Smooth muscle cell (in vitro differentiated cells): Measurements from ENCODE around the gene CRYBB2. TPM values are rescaled to one million over a fixed set of nuclear protein-coding genes. Genes with fewer than 3 reads are reported as not detected.

Experiments used
- DNase-seq: peaks from one replicate; lab custom pipeline; 2025; ENCODE audit not compliant: unreplicated experiment; lab: John Stamatoyannopoulos, UW
- H2AFZ ChIP-seq: fragments of 200-600 bp; sonication (generic); 2 replicates; pipeline ENCODE4 v1.6.0; 2016; ENCODE audit warnings: antibody characterized with exemption, low read depth, mild to moderate bottlenecking
- H3F3A ChIP-seq: fragments of 200-600 bp; sonication (generic); 2 replicates; pipeline ENCODE4 v1.6.0; 2017; ENCODE audit warnings: antibody characterized with exemption, low read depth
- H3K27ac ChIP-seq: fragments of 200-600 bp; sonication (generic); 2 replicates; pipeline ENCODE4 v1.5.1; 2016; ENCODE audit warnings: low read depth, mild to moderate bottlenecking
- H3K27me3 ChIP-seq: fragments of 200-600 bp; sonication (generic); 2 replicates; pipeline ENCODE4 v1.6.1; 2016; ENCODE audit warnings: low read depth, mild to moderate bottlenecking
- H3K36me3 ChIP-seq: fragments of 200-600 bp; sonication (generic); 2 replicates; pipeline ENCODE4 v1.5.1; 2016; ENCODE audit warnings: low read depth
- H3K4me1 ChIP-seq: fragments of 200-600 bp; sonication (generic); 2 replicates; pipeline ENCODE4 v1.5.1; 2016; ENCODE audit warnings: low read depth
- H3K4me2 ChIP-seq: fragments of 200-600 bp; sonication (generic); 2 replicates; pipeline ENCODE4 v1.6.0; 2016; ENCODE audit warnings: mild to moderate bottlenecking
- H3K4me3 ChIP-seq: fragments of 200-600 bp; sonication (generic); 2 replicates; pipeline ENCODE4 v1.5.1; 2016; ENCODE audit warnings: mild to moderate bottlenecking
- H3K79me2 ChIP-seq: fragments of 200-600 bp; sonication (generic); 2 replicates; pipeline ENCODE4 v1.6.0; 2016; ENCODE audit warnings: low read depth, mild to moderate bottlenecking
- H3K9ac ChIP-seq: fragments of 200-600 bp; sonication (generic); 2 replicates; pipeline ENCODE4 v1.6.0; 2016; ENCODE audit warnings: low read depth
- H3K9me3 ChIP-seq: fragments of 200-600 bp; sonication (generic); replicated peaks from 2 replicates; pipeline ENCODE4 v1.5.1; 2016; ENCODE audit warnings: low read depth
- H4K20me1 ChIP-seq: fragments of 200-600 bp; sonication (generic); 2 replicates; pipeline ENCODE4 v1.6.0; 2016; ENCODE audit warnings: low read depth
- WGBS: methylation state at CpG from one replicate; pipeline ENCODE4 v1.1.7; 2016; ENCODE audit warnings: low lambda C conversion rate; 5-methylcytosine and 5-hydroxymethylcytosine counted together
- polyA plus RNA-seq: library from polyadenylated mRNA; unstranded; fragments of >200 nt; fragmentation: Nextera tagmentation; extraction: Ambion mirVana; gene quantifications from 2 replicates; pipeline ENCODE4 v1.2.1, GENCODE V29; 2016
- total RNA-seq: library from RNA; depleted of rRNA; stranded (reverse); fragments of >200 nt; gene quantifications from 2 replicates; pipeline ENCODE4 v1.2.3, GENCODE V29; 2014
- TF ChIP-seq, protein P1 (sequence below): fragments of 200-600 bp; sonication (generic); IDR thresholded peaks from 2 replicates; pipeline ENCODE4 v1.5.1; 2017; ENCODE audit warnings: borderline replicate concordance, mild to moderate bottlenecking, antibody characterized with exemption; ENCODE audit not compliant: insufficient read depth, poor library complexity, severe bottlenecking

CRYBB2 gene, protein sequence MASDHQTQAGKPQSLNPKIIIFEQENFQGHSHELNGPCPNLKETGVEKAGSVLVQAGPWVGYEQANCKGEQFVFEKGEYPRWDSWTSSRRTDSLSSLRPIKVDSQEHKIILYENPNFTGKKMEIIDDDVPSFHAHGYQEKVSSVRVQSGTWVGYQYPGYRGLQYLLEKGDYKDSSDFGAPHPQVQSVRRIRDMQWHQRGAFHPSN
- total RNA-seq (not detected in 2 replicates), polyA plus RNA-seq (not detected in 2 replicates)

DNA sequence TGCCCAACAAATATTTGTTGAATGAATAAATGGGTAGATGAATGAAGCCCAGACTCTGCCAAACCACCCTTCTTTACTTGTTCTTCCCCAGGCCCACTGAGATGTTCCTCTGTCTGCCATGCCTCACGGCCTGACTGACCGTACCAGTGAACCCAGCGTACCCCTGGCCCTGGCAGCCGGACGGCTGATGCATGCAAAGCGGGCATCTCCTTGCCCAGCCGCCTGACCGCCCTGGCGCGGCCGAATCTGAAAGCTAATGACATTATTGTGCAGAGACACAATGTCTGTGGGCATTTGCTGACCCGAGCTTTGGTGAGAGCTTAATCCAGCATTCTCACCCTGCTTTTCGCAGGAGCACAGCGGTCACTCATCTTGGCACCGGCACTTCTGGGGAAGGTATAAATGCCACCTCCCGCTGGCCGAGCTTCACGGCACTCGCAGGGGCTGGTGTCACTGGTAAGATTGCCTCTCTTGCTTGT lies at the start of gene CRYBB2:
Gene CRYBB2 (plus strand): TSS at position 429 of the 479 bp plus-strand sequence. CDS start 1,791 bp downstream, outside the sequence.
- no peak within 1 kb of the TSS for H3K4me2 ChIP-seq
- H3K79me2 ChIP-seq, result no peaks in the 10 kb centered on the region
- no peaks in the 10 kb centered on the region for H3K4me1 ChIP-seq
- no peak for DNase-seq
- H3K9ac ChIP-seq, result no peak within 1 kb of the TSS
- WGBS, result 92% methylated on average over 19 of the region's 19 CpGs
- H3F3A ChIP-seq, result no peaks in the 10 kb centered on the region
- no peak within 1 kb of the TSS for H3K27ac ChIP-seq
- H3K36me3 ChIP-seq, result no peaks in the 10 kb centered on the region
- no peak within 1 kb of the TSS for H3K4me3 ChIP-seq
- TF ChIP-seq, protein P1, sequence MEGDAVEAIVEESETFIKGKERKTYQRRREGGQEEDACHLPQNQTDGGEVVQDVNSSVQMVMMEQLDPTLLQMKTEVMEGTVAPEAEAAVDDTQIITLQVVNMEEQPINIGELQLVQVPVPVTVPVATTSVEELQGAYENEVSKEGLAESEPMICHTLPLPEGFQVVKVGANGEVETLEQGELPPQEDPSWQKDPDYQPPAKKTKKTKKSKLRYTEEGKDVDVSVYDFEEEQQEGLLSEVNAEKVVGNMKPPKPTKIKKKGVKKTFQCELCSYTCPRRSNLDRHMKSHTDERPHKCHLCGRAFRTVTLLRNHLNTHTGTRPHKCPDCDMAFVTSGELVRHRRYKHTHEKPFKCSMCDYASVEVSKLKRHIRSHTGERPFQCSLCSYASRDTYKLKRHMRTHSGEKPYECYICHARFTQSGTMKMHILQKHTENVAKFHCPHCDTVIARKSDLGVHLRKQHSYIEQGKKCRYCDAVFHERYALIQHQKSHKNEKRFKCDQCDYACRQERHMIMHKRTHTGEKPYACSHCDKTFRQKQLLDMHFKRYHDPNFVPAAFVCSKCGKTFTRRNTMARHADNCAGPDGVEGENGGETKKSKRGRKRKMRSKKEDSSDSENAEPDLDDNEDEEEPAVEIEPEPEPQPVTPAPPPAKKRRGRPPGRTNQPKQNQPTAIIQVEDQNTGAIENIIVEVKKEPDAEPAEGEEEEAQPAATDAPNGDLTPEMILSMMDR, result no peak
- H4K20me1 ChIP-seq, result no peaks in the 10 kb centered on the region
- peaks cover 33% of the 10 kb centered on the region for H3K27me3 ChIP-seq
- H2AFZ ChIP-seq, result no peak within 1 kb of the TSS
- H3K9me3 ChIP-seq, result no peaks in the 10 kb centered on the region

DNA sequence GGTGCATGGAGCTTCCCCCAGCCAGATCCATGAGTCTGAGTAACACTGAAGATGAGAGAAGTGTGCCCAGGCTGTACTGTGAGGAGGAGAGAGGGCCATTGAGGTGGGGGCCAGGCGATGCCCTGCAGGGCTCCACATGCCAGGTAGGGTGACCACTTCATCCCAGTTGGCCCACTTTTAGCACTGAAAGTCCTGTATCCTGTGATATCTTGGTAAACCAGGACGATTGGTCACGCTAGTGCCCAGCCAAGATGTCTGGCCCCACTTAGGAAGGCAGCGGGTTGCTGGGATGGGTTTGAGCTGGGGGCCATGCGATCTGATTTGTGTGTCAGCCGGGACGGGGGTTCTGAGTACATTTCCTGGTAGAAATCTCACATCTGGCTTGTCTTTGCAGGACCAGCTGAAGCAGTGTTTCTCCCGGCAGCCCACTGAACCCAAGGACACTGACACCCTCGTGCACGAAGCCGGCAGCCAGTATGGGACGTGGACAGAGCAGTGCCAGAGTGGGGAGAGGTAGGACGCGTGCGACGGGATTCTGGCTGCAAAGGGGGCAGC lies 48.9 kb upstream of the CRYBB2 start:
- TF ChIP-seq, protein P1, result no peak
- Histone ChIP-seq H3K36me3 (no peaks in the 10 kb centered on the region), H3K4me2 (no peak overlapping the region), H3K27me3 (no peaks in the 10 kb centered on the region), H3F3A (no peaks in the 10 kb centered on the region), H3K27ac (no peak overlapping the region), H3K9me3 (no peaks in the 10 kb centered on the region), H4K20me1 (peaks cover 8% of the 10 kb centered on the region), H3K79me2 (no peaks in the 10 kb centered on the region), H3K9ac (no peak overlapping the region), H3K4me3 (no peak overlapping the region), H2AFZ (no peak overlapping the region), H3K4me1 (no peaks in the 10 kb centered on the region)
- no peak for DNase-seq
- WGBS, result 97% methylated on average over 16 of the region's 16 CpGs

DNA sequence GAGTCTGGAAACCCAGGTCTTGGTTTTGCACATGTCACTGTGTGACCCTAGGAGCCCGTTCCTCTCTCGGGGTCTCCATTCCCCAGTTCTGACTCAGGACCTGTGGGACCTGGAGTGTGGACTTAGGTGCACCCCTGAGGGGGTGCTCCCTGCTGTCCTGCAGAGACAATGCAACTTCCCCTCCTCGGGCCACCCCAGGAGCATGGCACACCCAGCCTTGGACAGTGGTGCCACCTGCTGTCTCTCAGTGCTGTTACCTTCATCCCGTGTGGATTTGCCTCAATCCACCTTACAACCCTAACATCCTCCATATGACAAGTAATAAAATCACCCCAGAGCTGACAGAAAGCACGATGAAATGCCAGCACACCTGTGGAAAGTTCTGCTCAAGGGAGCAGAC lies 47.3 kb upstream of the CRYBB2 start:
- Histone ChIP-seq H3K9ac (no peak overlapping the region), H3K27me3 (no peaks in the 10 kb centered on the region), H3K27ac (no peak overlapping the region), H3K4me1 (no peaks in the 10 kb centered on the region), H3K79me2 (no peaks in the 10 kb centered on the region), H3K4me2 (no peak overlapping the region), H3K36me3 (no peaks in the 10 kb centered on the region), H2AFZ (no peak overlapping the region), H3F3A (no peaks in the 10 kb centered on the region), H4K20me1 (peaks cover 8% of the 10 kb centered on the region), H3K4me3 (no peak overlapping the region), H3K9me3 (no peaks in the 10 kb centered on the region)
- TF ChIP-seq, protein P1, result no peak
- no peak for DNase-seq
- 75% methylated on average over 5 of the region's 5 CpGs for WGBS
